ENCODE data around the gene TCN2. TPM values are rescaled to one million over a fixed set of nuclear protein-coding genes. Genes with fewer than 3 reads are reported as not detected.
"Not testable (repeated sequence)": the region's sequence is repeated elsewhere in the genome, so short reads cannot be mapped to it uniquely, and the experiment has no call there.

The TCN2 gene
- total RNA-seq, 1 donor from 2014 or later = 2.7 TPM

DNA sequence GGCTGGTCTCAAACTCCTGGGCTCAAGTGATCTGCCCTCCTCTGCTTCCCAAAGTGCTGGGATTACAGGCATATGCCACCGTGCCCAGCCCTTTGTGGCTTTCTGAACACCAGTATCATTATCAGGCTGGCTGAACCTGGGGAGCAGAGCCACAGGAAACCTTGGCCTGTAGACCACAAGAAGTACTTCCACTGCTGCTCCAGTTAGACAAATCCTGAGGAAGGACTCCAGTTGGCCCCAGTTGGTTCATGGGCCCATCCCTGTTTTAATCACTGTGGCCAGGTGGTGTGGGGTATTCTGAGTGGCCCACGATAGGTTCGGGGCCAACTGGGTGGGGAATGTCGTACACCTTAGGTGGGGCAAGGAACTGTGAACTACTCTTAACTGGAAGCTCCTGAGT, 66.2 kb downstream of the TCN2 start:
- Histone ChIP-seq H2AFZ (ENCODE audit: low read depth, low read length) (no peak overlapping the region), H3K27ac (ENCODE audit: low read depth, low read length) (no peak overlapping the region), H3K36me3 (ENCODE audit: insufficient read depth, low read length) (no peaks in the 10 kb centered on the region), H4K20me1 (ENCODE audit: insufficient read depth, low read length) (no peaks in the 10 kb centered on the region), H3K79me2 (ENCODE audit: insufficient read depth, low read length) (no peaks in the 10 kb centered on the region), H3K4me3 (ENCODE audit: insufficient read depth, low read depth, low read length) (no peak overlapping the region), H3K9ac (ENCODE audit: low read length) (no peak overlapping the region), H3K9me3 (ENCODE audit: insufficient read depth, low read depth, low read length) (no peaks in the 10 kb centered on the region), H3K4me2 (ENCODE audit: low read length) (no peak overlapping the region), H3K27me3 (ENCODE audit: insufficient read depth, low read length) (no peaks in the 10 kb centered on the region), H3K4me1 (ENCODE audit: insufficient read depth, low read length) (peaks cover 4% of the 10 kb centered on the region)
- Mint-ChIP-seq H3K9me3 (ENCODE audit: unreplicated experiment) (peaks cover 1% of the 10 kb centered on the region), H3K4me3 (ENCODE audit: unreplicated experiment) (no peak overlapping the region), H3K27ac (ENCODE audit: unreplicated experiment) (no peak overlapping the region), H3K36me3 (ENCODE audit: low read depth, unreplicated experiment) (no peaks in the 10 kb centered on the region), H3K27me3 (ENCODE audit: low read depth, unreplicated experiment) (peaks cover 40% of the 10 kb centered on the region), H3K4me1 (ENCODE audit: low read depth, unreplicated experiment) (peaks cover 1% of the 10 kb centered on the region)
- FAIRE-seq (no peak), DNase-seq (ENCODE audit: low read depth) (no peak)
- TF ChIP-seq, protein P1, sequence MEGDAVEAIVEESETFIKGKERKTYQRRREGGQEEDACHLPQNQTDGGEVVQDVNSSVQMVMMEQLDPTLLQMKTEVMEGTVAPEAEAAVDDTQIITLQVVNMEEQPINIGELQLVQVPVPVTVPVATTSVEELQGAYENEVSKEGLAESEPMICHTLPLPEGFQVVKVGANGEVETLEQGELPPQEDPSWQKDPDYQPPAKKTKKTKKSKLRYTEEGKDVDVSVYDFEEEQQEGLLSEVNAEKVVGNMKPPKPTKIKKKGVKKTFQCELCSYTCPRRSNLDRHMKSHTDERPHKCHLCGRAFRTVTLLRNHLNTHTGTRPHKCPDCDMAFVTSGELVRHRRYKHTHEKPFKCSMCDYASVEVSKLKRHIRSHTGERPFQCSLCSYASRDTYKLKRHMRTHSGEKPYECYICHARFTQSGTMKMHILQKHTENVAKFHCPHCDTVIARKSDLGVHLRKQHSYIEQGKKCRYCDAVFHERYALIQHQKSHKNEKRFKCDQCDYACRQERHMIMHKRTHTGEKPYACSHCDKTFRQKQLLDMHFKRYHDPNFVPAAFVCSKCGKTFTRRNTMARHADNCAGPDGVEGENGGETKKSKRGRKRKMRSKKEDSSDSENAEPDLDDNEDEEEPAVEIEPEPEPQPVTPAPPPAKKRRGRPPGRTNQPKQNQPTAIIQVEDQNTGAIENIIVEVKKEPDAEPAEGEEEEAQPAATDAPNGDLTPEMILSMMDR (IDR thresholded peaks at IDR 0.05; ENCODE audit: insufficient read depth, low read depth, low read length) = no peak
- no peak for TF ChIP-seq EZH2 (IDR thresholded peaks at IDR 0.05; ENCODE audit: insufficient read depth, low read length)

DNA sequence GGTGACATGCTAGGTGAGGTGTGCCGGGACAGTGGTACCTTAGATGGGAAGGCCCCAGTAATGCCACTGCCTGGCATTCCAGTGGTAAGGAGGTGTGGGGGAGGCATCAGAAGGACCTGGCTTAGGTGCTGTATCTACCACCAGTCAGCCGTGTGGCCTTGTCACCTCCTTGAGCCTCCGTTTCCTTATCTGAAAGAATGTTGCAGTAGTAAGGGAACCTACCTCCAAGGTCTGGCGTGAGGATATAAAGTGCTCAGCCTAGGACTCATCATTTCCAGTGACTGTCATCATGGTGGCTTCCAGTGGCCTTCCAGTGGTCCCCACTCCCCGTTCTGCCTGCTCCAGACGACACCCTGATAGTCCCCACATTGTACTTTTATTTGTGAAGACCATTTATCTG, 67.5 kb downstream of the TCN2 start:
- Mint-ChIP-seq H3K4me1 (ENCODE audit: low read depth, unreplicated experiment) (no peaks in the 10 kb centered on the region), H3K27me3 (ENCODE audit: low read depth, unreplicated experiment) (peaks cover 48% of the 10 kb centered on the region), H3K27ac (ENCODE audit: unreplicated experiment) (no peak overlapping the region), H3K36me3 (ENCODE audit: low read depth, unreplicated experiment) (no peaks in the 10 kb centered on the region), H3K9me3 (ENCODE audit: unreplicated experiment) (peaks cover 1% of the 10 kb centered on the region), H3K4me3 (ENCODE audit: unreplicated experiment) (no peak overlapping the region)
- Histone ChIP-seq H3K27ac (ENCODE audit: low read depth, low read length) (no peak overlapping the region), H3K9ac (ENCODE audit: low read length) (no peak overlapping the region), H3K27me3 (ENCODE audit: insufficient read depth, low read length) (no peaks in the 10 kb centered on the region), H3K4me2 (ENCODE audit: low read length) (no peak overlapping the region), H3K36me3 (ENCODE audit: insufficient read depth, low read length) (no peaks in the 10 kb centered on the region), H2AFZ (ENCODE audit: low read depth, low read length) (no peak overlapping the region), H3K9me3 (ENCODE audit: insufficient read depth, low read depth, low read length) (no peaks in the 10 kb centered on the region), H3K4me3 (ENCODE audit: insufficient read depth, low read depth, low read length) (no peak overlapping the region), H3K4me1 (ENCODE audit: insufficient read depth, low read length) (no peaks in the 10 kb centered on the region), H4K20me1 (ENCODE audit: insufficient read depth, low read length) (no peaks in the 10 kb centered on the region), H3K79me2 (ENCODE audit: insufficient read depth, low read length) (no peaks in the 10 kb centered on the region)
- no peak for TF ChIP-seq EZH2 (IDR thresholded peaks at IDR 0.05; ENCODE audit: insufficient read depth, low read length)
- TF ChIP-seq, protein P1 (IDR thresholded peaks at IDR 0.05; ENCODE audit: insufficient read depth, low read depth, low read length) = no peak
- FAIRE-seq = no peak
- DNase-seq (ENCODE audit: low read depth) = no peak

DNA sequence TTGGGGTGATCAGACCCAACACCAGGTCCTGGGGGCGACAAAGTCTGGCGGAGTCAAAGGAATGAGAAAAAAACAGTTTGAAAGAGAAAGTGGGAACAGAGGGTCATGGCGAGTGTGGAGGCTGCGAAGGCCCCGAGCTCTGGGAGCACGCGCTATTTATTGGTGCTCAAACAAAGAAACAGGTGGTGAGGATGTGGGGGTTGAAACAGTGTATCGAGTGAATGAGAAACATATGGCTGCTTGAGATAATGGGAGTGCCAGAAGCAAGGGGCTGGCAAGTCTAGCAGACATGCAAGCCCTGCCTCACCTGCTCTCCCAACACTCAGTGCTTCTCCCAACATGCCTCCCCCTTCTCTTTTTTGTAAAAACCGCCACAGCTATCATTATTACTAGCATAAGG, 68.5 kb downstream of the TCN2 start:
- Histone ChIP-seq H4K20me1 (ENCODE audit: insufficient read depth, low read length) (no peaks in the 10 kb centered on the region), H3K27ac (ENCODE audit: low read depth, low read length) (no peak overlapping the region), H3K4me3 (ENCODE audit: insufficient read depth, low read depth, low read length) (no peak overlapping the region), H3K9ac (ENCODE audit: low read length) (no peak overlapping the region), H2AFZ (ENCODE audit: low read depth, low read length) (no peak overlapping the region), H3K27me3 (ENCODE audit: insufficient read depth, low read length) (no peaks in the 10 kb centered on the region), H3K79me2 (ENCODE audit: insufficient read depth, low read length) (no peaks in the 10 kb centered on the region), H3K4me1 (ENCODE audit: insufficient read depth, low read length) (no peaks in the 10 kb centered on the region), H3K4me2 (ENCODE audit: low read length) (no peak overlapping the region), H3K36me3 (ENCODE audit: insufficient read depth, low read length) (no peaks in the 10 kb centered on the region), H3K9me3 (ENCODE audit: insufficient read depth, low read depth, low read length) (no peaks in the 10 kb centered on the region)
- no peak for DNase-seq (ENCODE audit: low read depth)
- Mint-ChIP-seq H3K4me1 (ENCODE audit: low read depth, unreplicated experiment) (no peaks in the 10 kb centered on the region), H3K27ac (ENCODE audit: unreplicated experiment) (no peak overlapping the region), H3K4me3 (ENCODE audit: unreplicated experiment) (no peak overlapping the region), H3K9me3 (ENCODE audit: unreplicated experiment) (peaks cover 1% of the 10 kb centered on the region), H3K36me3 (ENCODE audit: low read depth, unreplicated experiment) (no peaks in the 10 kb centered on the region), H3K27me3 (ENCODE audit: low read depth, unreplicated experiment) (peaks cover 52% of the 10 kb centered on the region)
- no peak for FAIRE-seq
- no peak for TF ChIP-seq EZH2 (IDR thresholded peaks at IDR 0.05; ENCODE audit: insufficient read depth, low read length)
- TF ChIP-seq, protein P1 (IDR thresholded peaks at IDR 0.05; ENCODE audit: insufficient read depth, low read depth, low read length) = no peak

DNA sequence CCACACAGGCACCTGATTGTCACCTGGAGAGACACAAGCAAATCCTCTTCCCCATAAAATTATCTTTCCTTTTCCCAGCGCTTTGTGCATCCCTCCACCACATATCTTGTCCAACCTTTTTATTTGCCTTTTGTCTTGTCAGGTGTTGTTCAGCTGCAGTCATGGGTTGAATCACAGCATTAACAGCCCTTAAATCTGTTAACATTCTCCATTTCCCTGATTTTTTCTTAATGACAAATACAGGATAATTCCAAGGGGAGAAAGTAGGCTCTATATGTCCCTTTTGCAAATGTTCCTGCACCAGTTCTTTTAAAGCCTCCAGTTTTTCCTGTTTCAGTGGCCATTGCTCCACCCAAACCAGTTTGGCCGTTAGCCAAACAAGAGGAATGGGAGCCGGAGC, 69.6 kb downstream of the TCN2 start:
- H3K4me2 ChIP-seq (ENCODE audit: low read length); H3K27ac ChIP-seq (ENCODE audit: low read depth, low read length); H4K20me1 ChIP-seq (ENCODE audit: insufficient read depth, low read length); H2AFZ ChIP-seq (ENCODE audit: low read depth, low read length); H3K4me1 ChIP-seq (ENCODE audit: insufficient read depth, low read length); DNase-seq (ENCODE audit: low read depth); H3K36me3 ChIP-seq (ENCODE audit: insufficient read depth, low read length); H3K27ac Mint-ChIP-seq (ENCODE audit: unreplicated experiment); H3K27me3 ChIP-seq (ENCODE audit: insufficient read depth, low read length); H3K9ac ChIP-seq (ENCODE audit: low read length); H3K4me3 Mint-ChIP-seq (ENCODE audit: unreplicated experiment); FAIRE-seq; H3K9me3 Mint-ChIP-seq (ENCODE audit: unreplicated experiment); H3K4me3 ChIP-seq (ENCODE audit: insufficient read depth, low read depth, low read length); H3K4me1 Mint-ChIP-seq (ENCODE audit: low read depth, unreplicated experiment); H3K79me2 ChIP-seq (ENCODE audit: insufficient read depth, low read length); H3K9me3 ChIP-seq (ENCODE audit: insufficient read depth, low read depth, low read length); H3K36me3 Mint-ChIP-seq (ENCODE audit: low read depth, unreplicated experiment): not testable (repeated sequence)
- peaks cover 52% of the 10 kb centered on the region for H3K27me3 Mint-ChIP-seq (ENCODE audit: low read depth, unreplicated experiment)
